SJSA1 (cell line): Measurements from ENCODE around the gene AXIN1. TPM values are rescaled to one million over a fixed set of nuclear protein-coding genes. Genes with fewer than 3 reads are reported as not detected.
A peak's percentile ranks its signal among the peaks of the same experiment; 100 is the strongest.
"Not testable (repeated sequence)": the region's sequence is repeated elsewhere in the genome, so short reads cannot be mapped to it uniquely, and the experiment has no call there.

Experiments used
- DNase-seq, 2 experiments: peaks; one replicate each; pipeline ENCODE4 v3.0.0-alpha.2; 2015 to 2020; ENCODE audit warnings: low spot score in 2 of 2, low read depth in 1 of 2
- H3K27ac ChIP-seq: fragments of 250-450 bp; sonication (Bioruptor Pico); 2 replicates; pipeline ENCODE4 v1.5.1; 2020; ENCODE audit warnings: mild to moderate bottlenecking, moderate library complexity
- H3K27me3 ChIP-seq: fragments of 250-450 bp; sonication (Bioruptor Pico); replicated peaks from 2 replicates; pipeline ENCODE4 v1.5.1; 2020; ENCODE audit warnings: mild to moderate bottlenecking, moderate library complexity
- H3K36me3 ChIP-seq: fragments of 250-450 bp; sonication (Bioruptor Pico); 2 replicates; pipeline ENCODE4 v1.5.1; 2020; ENCODE audit warnings: mild to moderate bottlenecking
- H3K4me1 ChIP-seq: fragments of 250-450 bp; sonication (Bioruptor Pico); replicated peaks from 2 replicates; pipeline ENCODE4 v1.6.1; 2021; ENCODE audit warnings: mild to moderate bottlenecking
- H3K4me3 ChIP-seq: fragments of 250-450 bp; sonication (Bioruptor Pico); 2 replicates; pipeline ENCODE4 v1.5.1; 2020; ENCODE audit warnings: mild to moderate bottlenecking
- H3K9me3 ChIP-seq: fragments of 250-450 bp; sonication (Bioruptor Pico); replicated peaks from 2 replicates; pipeline ENCODE4 v1.5.1; 2020; ENCODE audit warnings: mild to moderate bottlenecking
- total RNA-seq: library from RNA; depleted of rRNA; stranded (reverse); fragments of >200 nt; shearing (Covaris generic); gene quantifications from 2 replicates; pipeline ENCODE4 v1.2.3, GENCODE V29; 2014

Gene AXIN1
- total RNA-seq, 1 experiment from 2014 or later = 26.4 TPM

DNA sequence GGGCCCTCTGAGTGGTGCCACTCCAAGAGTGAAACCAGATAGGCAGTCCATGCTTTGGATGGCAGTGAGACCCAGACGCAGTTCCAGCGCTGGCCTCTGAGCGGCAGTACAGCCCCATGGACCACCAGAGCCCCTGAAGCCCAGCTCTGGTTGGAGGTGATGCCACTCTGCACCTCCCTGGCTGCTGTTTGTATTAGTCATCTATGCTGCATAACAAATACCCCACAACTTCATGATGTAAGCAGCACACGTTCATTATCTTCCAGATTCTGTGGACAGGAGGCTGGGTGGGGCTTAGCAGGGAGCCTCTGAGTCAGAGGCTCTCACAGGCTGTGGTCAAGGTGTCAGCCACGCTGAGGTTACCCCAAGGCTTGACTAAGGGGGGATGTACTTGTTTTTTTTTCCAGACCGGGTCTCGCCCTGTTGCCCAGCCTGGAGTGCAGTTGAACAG is 39.4 kb upstream of the AXIN1 start:
- peaks cover 9% of the 10 kb centered on the region for H3K4me1 ChIP-seq
- DNase-seq = peak; percentile 58 to 79
- H3K4me3 ChIP-seq = no peak overlapping the region
- H3K36me3 ChIP-seq = no peaks in the 10 kb centered on the region
- no peaks in the 10 kb centered on the region for H3K27me3 ChIP-seq
- H3K27ac ChIP-seq = no peak overlapping the region
- peaks cover 4% of the 10 kb centered on the region; the same call in 1 of the 2 replicates for H3K9me3 ChIP-seq

- Histone ChIP-seq H3K4me3 (no peak overlapping the region), H3K27me3 (no peaks in the 10 kb centered on the region), H3K36me3 (no peaks in the 10 kb centered on the region), H3K9me3 (peaks cover 4% of the 10 kb centered on the region; the same call in 1 of the 2 replicates), H3K27ac (no peak overlapping the region), H3K4me1 (no peaks in the 10 kb centered on the region)
- no peak for DNase-seq
Measured at GRCh38 chr16:389352-389751, 36.8 kb upstream of the AXIN1 start.

- H3K9me3 ChIP-seq, H3K4me3 ChIP-seq, H3K27me3 ChIP-seq, H3K4me1 ChIP-seq, DNase-seq, H3K27ac ChIP-seq, H3K36me3 ChIP-seq: not testable (repeated sequence)
Measured at GRCh38 chr16:387761-388666, 35.5 kb upstream of the AXIN1 start.

- no peaks in the 10 kb centered on the region for H3K27me3 ChIP-seq
- H3K4me1 ChIP-seq = peaks cover 5% of the 10 kb centered on the region
- no peak overlapping the region for H3K4me3 ChIP-seq
- no peak overlapping the region for H3K27ac ChIP-seq
- no peak for DNase-seq
- H3K36me3 ChIP-seq = peaks cover 3% of the 10 kb centered on the region; the same call in 1 of the 2 replicates
- H3K9me3 ChIP-seq = no peaks in the 10 kb centered on the region
Measured at GRCh38 chr16:386641-387156, 34.2 kb upstream of the AXIN1 start.

GRCh38 chr16:383326-384051 is 31.0 kb upstream of the AXIN1 start:
- Histone ChIP-seq H3K36me3 (peaks cover 18% of the 10 kb centered on the region), H3K27me3 (no peaks in the 10 kb centered on the region), H3K9me3 (no peaks in the 10 kb centered on the region), H3K4me3 (no peak overlapping the region), H3K4me1 (peaks cover 13% of the 10 kb centered on the region), H3K27ac (no peak overlapping the region)
- DNase-seq = no peak

GRCh38 chr16:381789-382717 is 29.5 kb upstream of the AXIN1 start, which contains the start of gene PGAP6:
TSS of gene PGAP6 (minus strand) at chr16:381978. CDS start at chr16:381821, 157 bp downstream.
- 0 out of 2 replicates have a peak within 1 kb of the TSS, but pooled peaks have one; percentile 18 for H3K27ac ChIP-seq
- no peak for DNase-seq
- peak within 1 kb of the TSS; percentile 66 for H3K4me3 ChIP-seq
- peaks cover 25% of the 10 kb centered on the region for H3K36me3 ChIP-seq
- H3K4me1 ChIP-seq = peaks cover 13% of the 10 kb centered on the region
- H3K9me3 ChIP-seq = no peaks in the 10 kb centered on the region
- no peaks in the 10 kb centered on the region for H3K27me3 ChIP-seq

- DNase-seq = no peak
- Histone ChIP-seq H3K4me3 (peak overlapping the region; percentile 66), H3K27ac (0 out of 2 replicates have a peak overlapping the region, but pooled peaks have one; percentile 18), H3K4me1 (peaks cover 13% of the 10 kb centered on the region), H3K27me3 (no peaks in the 10 kb centered on the region), H3K9me3 (no peaks in the 10 kb centered on the region), H3K36me3 (peaks cover 34% of the 10 kb centered on the region)
Measured at GRCh38 chr16:381012-381788, 28.7 kb upstream of the AXIN1 start.

DNA sequence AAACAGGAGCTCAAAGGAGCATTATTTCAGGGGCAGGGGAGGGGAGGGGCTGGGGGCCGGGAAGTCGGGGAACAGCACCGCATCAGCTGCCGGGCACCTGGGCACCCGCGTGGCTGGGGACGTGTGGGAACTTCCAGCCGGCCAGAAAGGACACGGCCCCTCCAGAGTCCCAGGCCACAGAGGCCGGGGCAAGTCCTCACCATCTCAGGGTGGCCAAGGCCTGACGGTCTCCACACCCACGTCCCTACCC is 28.2 kb upstream of the AXIN1 start:
- H3K27me3 ChIP-seq = no peaks in the 10 kb centered on the region
- peaks cover 39% of the 10 kb centered on the region for H3K36me3 ChIP-seq
- peak overlapping the region; percentile 66 for H3K4me3 ChIP-seq
- no peaks in the 10 kb centered on the region for H3K9me3 ChIP-seq
- H3K4me1 ChIP-seq = peaks cover 13% of the 10 kb centered on the region
- H3K27ac ChIP-seq = no peak overlapping the region
- no peak for DNase-seq

- H3K27me3 ChIP-seq = no peaks in the 10 kb centered on the region
- H3K27ac ChIP-seq = no peak overlapping the region
- H3K9me3 ChIP-seq = no peaks in the 10 kb centered on the region
- H3K4me1 ChIP-seq = peaks cover 13% of the 10 kb centered on the region
- DNase-seq = no peak
- H3K36me3 ChIP-seq = peaks cover 40% of the 10 kb centered on the region
- H3K4me3 ChIP-seq = no peak overlapping the region; the same call in 1 of the 2 replicates
Measured at GRCh38 chr16:379961-380761, 27.6 kb upstream of the AXIN1 start.

DNA sequence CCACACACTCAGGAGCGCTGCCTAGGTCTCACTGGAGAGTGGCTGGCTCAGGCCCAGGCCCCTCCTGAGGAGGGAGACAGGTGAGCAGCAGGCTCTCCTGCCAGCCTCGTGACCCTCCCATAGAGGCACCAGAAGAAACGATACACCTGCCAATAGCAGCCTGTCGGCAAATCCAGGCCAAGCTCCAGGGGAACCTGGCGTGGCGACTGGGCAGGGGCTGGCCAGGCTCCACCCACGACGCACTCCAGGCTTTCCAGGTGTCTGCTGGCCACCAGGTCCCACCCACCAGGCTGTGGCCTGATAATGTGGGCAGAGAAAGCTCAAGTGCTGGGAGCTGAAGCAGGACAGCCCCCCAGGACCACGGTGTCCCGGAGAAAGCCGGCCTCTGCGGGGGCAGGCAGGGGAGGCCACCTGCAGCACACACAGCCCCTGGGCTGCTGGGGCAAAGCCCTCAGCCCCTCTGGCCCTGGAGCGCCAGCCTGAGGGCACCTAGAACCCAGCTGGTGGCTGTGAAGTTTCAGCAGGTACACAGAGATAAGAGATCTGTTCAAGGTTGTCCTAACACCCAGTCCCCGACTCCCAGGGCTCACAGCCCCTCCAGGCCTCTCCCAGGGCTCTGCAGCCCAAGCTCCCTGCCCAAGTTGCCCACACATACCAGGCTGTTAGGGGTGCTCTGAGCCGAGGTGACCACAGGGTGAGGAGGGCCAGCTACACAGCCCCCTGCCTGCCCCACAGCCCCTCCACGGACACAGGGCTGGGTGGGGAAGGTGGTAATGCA is 26.8 kb upstream of the AXIN1 start:
- Histone ChIP-seq H3K27me3 (no peaks in the 10 kb centered on the region), H3K36me3 (peaks cover 48% of the 10 kb centered on the region), H3K27ac (no peak overlapping the region), H3K4me1 (peaks cover 13% of the 10 kb centered on the region), H3K9me3 (no peaks in the 10 kb centered on the region), H3K4me3 (no peak overlapping the region)
- DNase-seq = no peak

- H3K9me3 ChIP-seq = no peaks in the 10 kb centered on the region
- H3K27me3 ChIP-seq = no peaks in the 10 kb centered on the region
- no peak overlapping the region for H3K27ac ChIP-seq
- H3K4me1 ChIP-seq = peaks cover 13% of the 10 kb centered on the region
- H3K4me3 ChIP-seq = no peak overlapping the region
- no peak for DNase-seq
- H3K36me3 ChIP-seq = peaks cover 53% of the 10 kb centered on the region
Measured at GRCh38 chr16:378821-379182, 26.3 kb upstream of the AXIN1 start.
